Esophagus squamous epithelium (tissue), 4 donors: Measurements from ENCODE around the gene SLC2A13.
"Not testable (repeated sequence)": the region's sequence is repeated elsewhere in the genome, so short reads cannot be mapped to it uniquely, and the experiment has no call there.

Source experiments
- CTCF ChIP-seq, 6 experiments: fragments of 450-650 bp in 4 of 6; fragments of 200-600 bp in 2 of 6; sonication (generic) in 2 of 6; IDR thresholded peaks; one replicate each; pipeline ENCODE4 v1.5.1; 2016 to 2019; ENCODE audit warnings: antibody characterized with exemption in 6 of 6, mild to moderate bottlenecking in 4 of 6, moderate library complexity in 4 of 6
- POLR2A ChIP-seq, 4 donors: fragments of 450-650 bp; IDR thresholded peaks; one replicate each; pipeline ENCODE4 v1.6.1; 2017; ENCODE audit warnings: antibody characterized with exemption in 4 of 4, mild to moderate bottlenecking in 4 of 4, moderate library complexity in 3 of 4

GRCh38 chr12:40047002-40047401, 58.9 kb downstream of the SLC2A13 start:
- not testable (repeated sequence) for TF ChIP-seq POLR2A, CTCF (IDR thresholded peaks at IDR 0.05)
